K562 (cell line): ENCODE data around the gene LAMB4. TPM values are rescaled to one million over a fixed set of nuclear protein-coding genes. Genes with fewer than 3 reads are reported as not detected.
A peak's percentile ranks its signal among the peaks of the same experiment; 100 is the strongest.

Source experiments
- ARID3B ChIP-seq: fragments of 250-450 bp; sonication (Bioruptor Pico); IDR thresholded peaks from 2 replicates; pipeline ENCODE4 v1.4.0; 2020; ENCODE audit warnings: borderline replicate concordance
- BCL6 ChIP-seq: fragments of 250-450 bp; sonication (Bioruptor Pico); IDR thresholded peaks from 2 replicates; pipeline ENCODE4 v1.4.0; 2020
- BRCA1 ChIP-seq, 2 experiments: fragments of 450-650 bp in 1 of 2; sonication (generic) in 1 of 2; formaldehyde crosslinking in 1 of 2; IDR thresholded peaks; 2 replicates each; pipeline versions ENCODE4 v1.5.0 to v1.6.1; 2017 to 2020; ENCODE audit warnings: mild to moderate bottlenecking in 1 of 2, missing genetic modification reagents in 1 of 2
- CBX1 ChIP-seq: sonication (generic); IDR thresholded peaks from 2 replicates; pipeline ENCODE4 v1.6.1; 2016; ENCODE audit warnings: antibody characterized with exemption, low read depth, mild to moderate bottlenecking
- CSDE1 ChIP-seq, 2 experiments: fragments of 450-650 bp; IDR thresholded peaks; 2 replicates each; pipeline ENCODE4 v1.6.1; 2016; ENCODE audit warnings: mild to moderate bottlenecking in 1 of 2
- E2F4 ChIP-seq: sonication (generic); formaldehyde crosslinking; IDR thresholded peaks from 2 replicates; pipeline ENCODE4 v1.8.0; 2022; ENCODE audit warnings: mild to moderate bottlenecking, low read depth, missing genetic modification reagents
- HLTF ChIP-seq: fragments of 450-650 bp; IDR thresholded peaks from 2 replicates; pipeline ENCODE4 v1.6.1; 2016
- JUNB ChIP-seq: fragments of 450-650 bp; formaldehyde crosslinking; conservative IDR thresholded peaks from 2 replicates; pipeline ENCODE4 v1.4.0; 2020; ENCODE audit warnings: mild to moderate bottlenecking
- MIER1 ChIP-seq: fragments of 450-650 bp; IDR thresholded peaks from 2 replicates; pipeline ENCODE4 v1.6.1; 2016; ENCODE audit warnings: antibody characterized with exemption, mild to moderate bottlenecking, low read depth
- NCOA2 ChIP-seq, 2 experiments: fragments of 450-650 bp; IDR thresholded peaks; 2 replicates each; pipeline ENCODE4 v1.6.1; 2018; ENCODE audit warnings: mild to moderate bottlenecking in 2 of 2, moderate library complexity in 1 of 2; ENCODE audit not compliant: partially characterized antibody in 2 of 2
- NR1H2 ChIP-seq: sonication (generic); formaldehyde crosslinking; IDR thresholded peaks from 2 replicates; pipeline ENCODE4 v1.4.0; 2020; ENCODE audit warnings: mild to moderate bottlenecking, missing genetic modification reagents
- PKNOX1 ChIP-seq: fragments of 450-650 bp; IDR thresholded peaks from 2 replicates; pipeline ENCODE4 v1.6.1; 2016
- PPARD ChIP-seq: fragments of 250-450 bp; sonication (Bioruptor Pico); IDR thresholded peaks from 2 replicates; pipeline ENCODE4 v1.8.0; 2022; ENCODE audit warnings: inconsistent platforms, mild to moderate bottlenecking, moderate library complexity
- PRDM10 ChIP-seq: fragments of 450-650 bp; IDR thresholded peaks from 2 replicates; pipeline ENCODE4 v1.6.1; 2018; ENCODE audit not compliant: partially characterized antibody
- SAP30 ChIP-seq: fragments of 200-600 bp; sonication (generic); IDR thresholded peaks from 2 replicates; pipeline ENCODE4 v1.6.1; 2012; ENCODE audit warnings: borderline replicate concordance, low read depth, mild to moderate bottlenecking, moderate library complexity, low read length, control low read depth, inconsistent platforms; ENCODE audit not compliant: insufficient read depth, poor library complexity, severe bottlenecking
- SIN3A ChIP-seq, 2 experiments: fragments of 150-350 bp in 1 of 2; IDR thresholded peaks; 2 replicates each; pipeline ENCODE4 v1.6.1; 2011 to 2016; ENCODE audit warnings: borderline replicate concordance in 2 of 2, low read depth in 2 of 2, low read length in 2 of 2, mild to moderate bottlenecking in 2 of 2, moderate library complexity in 2 of 2; ENCODE audit not compliant: control insufficient read depth in 1 of 2
- ZBTB26 ChIP-seq: fragments of 450-650 bp; formaldehyde crosslinking; IDR thresholded peaks from 2 replicates; pipeline ENCODE4 v1.4.0; 2022; ENCODE audit warnings: missing genetic modification characterization
- ZC3H4 ChIP-seq: sonication (generic); formaldehyde crosslinking; IDR thresholded peaks from 2 replicates; pipeline ENCODE4 v1.9.0; 2021; ENCODE audit warnings: missing genetic modification reagents, borderline replicate concordance
- ZFX ChIP-seq: sonication (generic); formaldehyde crosslinking; IDR thresholded peaks from 2 replicates; pipeline ENCODE4 v1.8.0; 2022; ENCODE audit warnings: mild to moderate bottlenecking, missing genetic modification reagents, moderate library complexity
- ZKSCAN3 ChIP-seq: fragments of 250-450 bp; sonication (Bioruptor Pico); IDR thresholded peaks from 2 replicates; pipeline ENCODE4 v1.4.0; 2020
- polyA plus RNA-seq, 8 experiments: library from polyadenylated mRNA; depleted of rRNA in 4 of 8; stranded (reverse) in 5 of 8; unstranded in 3 of 8; fragments of >200 nt; fragmentation: Nextera tagmentation in 2 of 8; fragmentation: Illumina TruSeq in 1 of 8; extraction: Ambion mirVana in 2 of 8; extraction: Trizol in 1 of 8; gene quantifications; 2 replicates each; pipeline versions ENCODE4 v1.2.1 to v1.2.3, GENCODE V29; 2011 to 2014; ENCODE audit warnings: inconsistent platforms in 1 of 8, missing spikeins in 1 of 8
- total RNA-seq, 7 experiments: library from RNA; depleted of rRNA in 6 of 7; stranded (reverse); fragments of >200 nt in 6 of 7; fragmentation: Illumina TruSeq in 2 of 7; extraction: Trizol in 2 of 7; gene quantifications; 2 replicates each; pipeline versions ENCODE4 v1.2.1 to v1.2.3, GENCODE V29; 2011 to 2021; ENCODE audit warnings: low replicate concordance in 1 of 7

Gene LAMB4
- total and polyA plus RNA-seq, 9 of the 15 experiments (the other 6 are each of a cell fraction or from before 2014, with no cell fraction given): 0.06 to 0.13 (median 0.07) TPM; not detected in 6

GRCh38 chr7:108003599-108003935 lies 126.6 kb downstream of the LAMB4 start (continued):
- no peak for TF ChIP-seq ZC3H4
- TF ChIP-seq PRDM10: no peak
- no peak for TF ChIP-seq ZBTB26 (CRISPR knock-in tag)
- TF ChIP-seq HLTF: no peak
- TF ChIP-seq BRCA1 (IDR thresholded peaks at IDR 0.05): no peak
- TF ChIP-seq BRCA1 (CRISPR knock-in tag; IDR thresholded peaks at IDR 0.05): 0 out of 2 replicates have a peak, but pooled peaks have one; percentile 5
- TF ChIP-seq CSDE1 (IDR thresholded peaks at IDR 0.05): no peak
- no peak for TF ChIP-seq ZKSCAN3 (CRISPR knock-in tag)
- no peak for TF ChIP-seq SIN3A (IDR thresholded peaks at IDR 0.05; ENCODE audit: borderline replicate concordance in 2 of 2, control insufficient read depth in 1 of 2, low read depth in 2 of 2, low read length in 2 of 2)
- no peak for TF ChIP-seq BCL6 (CRISPR knock-in tag)
- no peak for TF ChIP-seq E2F4 (CRISPR knock-in tag)
- TF ChIP-seq SAP30: no peak
- no peak for TF ChIP-seq CBX1
- TF ChIP-seq NR1H2 (CRISPR knock-in tag): 0 out of 2 replicates have a peak, but pooled peaks have one; percentile 18
- TF ChIP-seq NCOA2 (IDR thresholded peaks at IDR 0.05; ENCODE audit: partially characterized antibody in 2 of 2): no peak
- TF ChIP-seq JUNB (CRISPR knock-in tag): no peak
- no peak for TF ChIP-seq ZFX (CRISPR knock-in tag)
- no peak for TF ChIP-seq ARID3B
- no peak for TF ChIP-seq PPARD (CRISPR knock-in tag)
- TF ChIP-seq PKNOX1: no peak
- TF ChIP-seq MIER1: no peak
